Measurements from ENCODE around the gene RCSD1.

DNA sequence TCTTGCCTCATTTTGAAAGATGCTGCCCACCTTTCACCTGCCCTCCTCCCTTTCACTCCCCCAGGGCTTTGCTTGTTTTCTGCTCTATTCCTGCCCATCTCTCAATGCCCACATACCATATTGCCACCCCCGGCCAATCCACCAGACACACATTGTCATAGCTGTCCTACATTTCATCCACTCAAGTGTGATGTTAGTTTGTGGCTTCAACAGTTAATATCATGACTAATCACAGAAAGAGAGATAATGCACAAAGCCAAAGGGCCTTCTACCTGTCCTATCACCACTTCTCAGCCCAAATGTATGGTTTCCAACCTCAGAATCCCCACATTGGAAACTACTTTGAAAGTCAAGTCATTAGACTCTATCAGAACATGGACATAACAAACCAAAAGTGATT lies 18.0 kb upstream of the RCSD1 start:
- TF ChIP-seq, protein P1, sequence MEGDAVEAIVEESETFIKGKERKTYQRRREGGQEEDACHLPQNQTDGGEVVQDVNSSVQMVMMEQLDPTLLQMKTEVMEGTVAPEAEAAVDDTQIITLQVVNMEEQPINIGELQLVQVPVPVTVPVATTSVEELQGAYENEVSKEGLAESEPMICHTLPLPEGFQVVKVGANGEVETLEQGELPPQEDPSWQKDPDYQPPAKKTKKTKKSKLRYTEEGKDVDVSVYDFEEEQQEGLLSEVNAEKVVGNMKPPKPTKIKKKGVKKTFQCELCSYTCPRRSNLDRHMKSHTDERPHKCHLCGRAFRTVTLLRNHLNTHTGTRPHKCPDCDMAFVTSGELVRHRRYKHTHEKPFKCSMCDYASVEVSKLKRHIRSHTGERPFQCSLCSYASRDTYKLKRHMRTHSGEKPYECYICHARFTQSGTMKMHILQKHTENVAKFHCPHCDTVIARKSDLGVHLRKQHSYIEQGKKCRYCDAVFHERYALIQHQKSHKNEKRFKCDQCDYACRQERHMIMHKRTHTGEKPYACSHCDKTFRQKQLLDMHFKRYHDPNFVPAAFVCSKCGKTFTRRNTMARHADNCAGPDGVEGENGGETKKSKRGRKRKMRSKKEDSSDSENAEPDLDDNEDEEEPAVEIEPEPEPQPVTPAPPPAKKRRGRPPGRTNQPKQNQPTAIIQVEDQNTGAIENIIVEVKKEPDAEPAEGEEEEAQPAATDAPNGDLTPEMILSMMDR (IDR thresholded peaks at IDR 0.05; ENCODE audit: low read length): no peak
- TF ChIP-seq EZH2 (IDR thresholded peaks at IDR 0.05; ENCODE audit: borderline replicate concordance, low read length): no peak

All from OCI-LY1 (cell line).